CD8-positive, alpha-beta memory T cell (primary cell): ENCODE results near the gene PCNT. TPM values are rescaled to one million over a fixed set of nuclear protein-coding genes. Genes with fewer than 3 reads are reported as not detected.

ENCODE experiments used
- CTCF ChIA-PET: fragments of 350-600 bp; sonication (Branson Sonifier 250); formaldehyde crosslinking; loops from one replicate; lab custom pipeline; 2021; ENCODE audit warnings: antibody characterized with exemption; lab: Charles Lee
- POLR2A ChIA-PET: fragments of 350-600 bp; sonication (Branson Sonifier 250); formaldehyde crosslinking; loops from one replicate; lab custom pipeline; 2021; ENCODE audit warnings: antibody characterized with exemption; lab: Charles Lee
- DNase-seq, 5 donors: peaks; one replicate each; pipeline versions ENCODE4 v3.0.0 to v3.0.0-alpha.2; 2020 to 2022; ENCODE audit warnings: mixed read lengths in 1 of 5
- H3K27ac ChIP-seq: one replicate; pipeline ENCODE4 v1.7.0; 2013; ENCODE audit warnings: low read depth, mild to moderate bottlenecking, low read length, moderate library complexity
- H3K27me3 ChIP-seq: 2 replicates; pipeline ENCODE4 v1.7.0; 2013; ENCODE audit warnings: low read length, mild to moderate bottlenecking; ENCODE audit not compliant: insufficient read depth, poor library complexity, severe bottlenecking
- H3K36me3 ChIP-seq: 2 replicates; pipeline ENCODE4 v1.7.0; 2013; ENCODE audit warnings: mild to moderate bottlenecking, low read length, moderate library complexity; ENCODE audit not compliant: insufficient read depth
- H3K4me1 ChIP-seq: 2 replicates; pipeline ENCODE4 v1.7.0; 2013; ENCODE audit warnings: mild to moderate bottlenecking, low read length, moderate library complexity; ENCODE audit not compliant: insufficient read depth
- H3K4me3 ChIP-seq: 2 replicates; pipeline ENCODE4 v1.7.0; 2013; ENCODE audit warnings: mild to moderate bottlenecking, low read length
- H3K9me3 ChIP-seq: 2 replicates; pipeline ENCODE4 v1.7.0; 2013; ENCODE audit warnings: mild to moderate bottlenecking, low read length
- H3K27ac Mint-ChIP-seq, 8 donors: one replicate each; pipeline ENCODE4 v1.8.0; 2020 to 2021; ENCODE audit warnings: mixed read lengths in 8 of 8, mild to moderate bottlenecking in 6 of 8, inconsistent platforms in 3 of 8, moderate library complexity in 3 of 8
- H3K27me3 Mint-ChIP-seq, 2 donors: one replicate each; pipeline ENCODE4 v1.8.0; 2020 to 2021; ENCODE audit warnings: mixed read lengths in 2 of 2, mild to moderate bottlenecking in 1 of 2, moderate library complexity in 1 of 2
- H3K36me3 Mint-ChIP-seq, 3 donors: one replicate each; pipeline ENCODE4 v1.8.0; 2020 to 2021; ENCODE audit warnings: mixed read lengths in 3 of 3, inconsistent platforms in 1 of 3, mild to moderate bottlenecking in 1 of 3
- H3K4me1 Mint-ChIP-seq, 3 donors: one replicate each; pipeline ENCODE4 v1.8.0; 2020 to 2021; ENCODE audit warnings: mixed read lengths in 3 of 3, inconsistent platforms in 1 of 3, mild to moderate bottlenecking in 1 of 3
- H3K4me3 Mint-ChIP-seq, 7 donors: one replicate each; pipeline ENCODE4 v1.8.0; 2020 to 2021; ENCODE audit warnings: mixed read lengths in 7 of 7, mild to moderate bottlenecking in 6 of 7, moderate library complexity in 4 of 7, inconsistent platforms in 2 of 7
- H3K9me3 Mint-ChIP-seq, 5 donors: one replicate each; pipeline ENCODE4 v1.8.0; 2020 to 2022; ENCODE audit warnings: mixed read lengths in 5 of 5, mild to moderate bottlenecking in 3 of 5, moderate library complexity in 2 of 5, inconsistent platforms in 1 of 5
- polyA plus RNA-seq: library from polyadenylated mRNA; unstranded; fragments of 300-500 nt; fragmentation: Illumina TruSeq; gene quantifications from one replicate; pipeline ENCODE4 v1.2.3, GENCODE V29; 2021
- total RNA-seq, 2 experiments: library from RNA; stranded (reverse); gene quantifications; one replicate each; pipeline ENCODE4 v1.2.3, GENCODE V29; 2021

Gene PCNT
- total RNA-seq (10 to 100 TPM; 54.8 to 60.1 TPM), polyA plus RNA-seq (27.1 TPM)

- no peaks in the 10 kb centered on the region for H3K9me3 ChIP-seq
- Mint-ChIP-seq H3K9me3 (peaks cover 0 to 2% (median 0%) of the 10 kb centered on the region in 5 donors), H3K36me3 (peaks cover 0 to 23% (median 5%) of the 10 kb centered on the region in 3 donors), H3K4me1 (peaks cover 27 to 41% (median 41%) of the 10 kb centered on the region in 3 donors), H3K4me3 (peak within 1 kb of the TSS; percentile 90 to 99 (median 96)), H3K27ac (peak within 1 kb of the TSS; percentile 94 to 99 (median 98)), H3K27me3 (no peaks in the 10 kb centered on the region)
- H3K4me3 ChIP-seq, result peak within 1 kb of the TSS; percentile 95
- H3K4me1 ChIP-seq, result peaks cover 26% of the 10 kb centered on the region
- peaks cover 8% of the 10 kb centered on the region for H3K36me3 ChIP-seq
- ChIA-PET CTCF (no interaction called here), POLR2A (interaction anchor here (1.0 kb wide), 1 partner anchor 108 kb away, joined by 3 read pairs; no protein-coding TSS in a partner anchor)
- H3K27me3 ChIP-seq, result no peaks in the 10 kb centered on the region
- peak; percentile 97 to 99 (median 99) for DNase-seq
- peak within 1 kb of the TSS; percentile 93 for H3K27ac ChIP-seq
Observed at GRCh38 chr21:46323710-46324389, at the start of gene PCNT, which contains the start of gene C21orf58. Gene PCNT (plus strand): TSS chr21:46324156. CDS start chr21:46324229, 73 bp downstream. Gene C21orf58 (minus strand): TSS chr21:46323870. CDS start chr21:46322738, 1,132 bp downstream.

GRCh38 chr21:46274797-46275390, 49.1 kb upstream of the PCNT start:
- peaks cover 19 to 83% (median 27%) of the 10 kb centered on the region in 3 donors for H3K36me3 Mint-ChIP-seq
- H3K27ac ChIP-seq, result no peak overlapping the region

GRCh38 chr21:46284077-46284644, 39.8 kb upstream of the PCNT start:
- DNase-seq, result no peak
- Mint-ChIP-seq H3K27me3 (no peaks in the 10 kb centered on the region), H3K27ac (peak overlapping the region in 4 of 8 donors; percentile 17 to 84 (median 62)), H3K9me3 (no peaks in the 10 kb centered on the region), H3K4me3 (peak overlapping the region; percentile 58 to 95 (median 81)), H3K36me3 (peaks cover 7 to 54% (median 7%) of the 10 kb centered on the region in 3 donors), H3K4me1 (peaks cover 41 to 78% (median 57%) of the 10 kb centered on the region in 3 donors)
- ChIA-PET POLR2A (interaction anchor here (0.7 kb wide), 1 partner anchor 1618 kb away, joined by 3 read pairs; no protein-coding TSS in a partner anchor), CTCF (interaction anchor here (2.7 kb wide), 1 partner anchor 140 kb away, joined by 12 read pairs; no protein-coding TSS in a partner anchor)
- no peaks in the 10 kb centered on the region for H3K9me3 ChIP-seq
- no peak overlapping the region for H3K27ac ChIP-seq
- peaks cover 42% of the 10 kb centered on the region for H3K4me1 ChIP-seq
- peaks cover 32% of the 10 kb centered on the region for H3K36me3 ChIP-seq
- no peaks in the 10 kb centered on the region for H3K27me3 ChIP-seq
- no peak overlapping the region for H3K4me3 ChIP-seq

More at GRCh38 chr21:46274797-46275390, 49.1 kb upstream of the PCNT start:
- H3K27ac Mint-ChIP-seq, result peak overlapping the region in 2 of 8 donors; percentile 43 to 44
- Histone ChIP-seq H3K9me3 (no peaks in the 10 kb centered on the region), H3K4me1 (no peaks in the 10 kb centered on the region), H3K27me3 (no peaks in the 10 kb centered on the region), H3K36me3 (peaks cover 70% of the 10 kb centered on the region), H3K4me3 (no peak overlapping the region)
- peaks cover 13 to 16% (median 14%) of the 10 kb centered on the region in 3 donors for H3K4me1 Mint-ChIP-seq
- ChIA-PET CTCF (interaction anchor here (0.6 to 1.2 kb wide), 2 partner anchors 14 to 16 kb away, joined by 3 to 4 read pairs; no protein-coding TSS in a partner anchor), POLR2A (no interaction called here)
- peaks cover 0 to 2% of the 10 kb centered on the region in 2 donors for H3K27me3 Mint-ChIP-seq
- H3K4me3 Mint-ChIP-seq, result no peak overlapping the region
- H3K9me3 Mint-ChIP-seq, result peaks cover 0 to 2% (median 0%) of the 10 kb centered on the region in 5 donors
- no peak for DNase-seq

GRCh38 chr21:46284733-46285132, 39.2 kb upstream of the PCNT start:
- Mint-ChIP-seq H3K4me3 (peak overlapping the region; percentile 85 to 99 (median 90)), H3K4me1 (peaks cover 38 to 77% (median 59%) of the 10 kb centered on the region in 3 donors), H3K36me3 (peaks cover 4 to 49% (median 7%) of the 10 kb centered on the region in 3 donors), H3K27me3 (no peaks in the 10 kb centered on the region), H3K9me3 (no peaks in the 10 kb centered on the region), H3K27ac (peak overlapping the region in 5 of 8 donors; percentile 50 to 89 (median 84))
- ChIA-PET POLR2A (interaction anchor here (0.9 kb wide), 1 partner anchor 14 kb away, joined by 3 read pairs; no protein-coding TSS in a partner anchor), CTCF (interaction anchor here (2.7 kb wide), 1 partner anchor 141 kb away, joined by 12 read pairs; no protein-coding TSS in a partner anchor)
- H3K4me1 ChIP-seq, result peaks cover 42% of the 10 kb centered on the region
- no peaks in the 10 kb centered on the region for H3K9me3 ChIP-seq
- H3K36me3 ChIP-seq, result peaks cover 27% of the 10 kb centered on the region
- no peaks in the 10 kb centered on the region for H3K27me3 ChIP-seq
- no peak overlapping the region for H3K27ac ChIP-seq
- peak overlapping the region; percentile 69 for H3K4me3 ChIP-seq
- DNase-seq, result no peak

- Histone ChIP-seq H3K27me3 (no peaks in the 10 kb centered on the region), H3K4me1 (peaks cover 42% of the 10 kb centered on the region), H3K4me3 (peak within 1 kb of the TSS; percentile 69), H3K9me3 (no peaks in the 10 kb centered on the region), H3K36me3 (peaks cover 22% of the 10 kb centered on the region), H3K27ac (peak within 1 kb of the TSS; percentile 70)
- peaks cover 5 to 44% (median 7%) of the 10 kb centered on the region in 3 donors for H3K36me3 Mint-ChIP-seq
- H3K4me1 Mint-ChIP-seq, result peaks cover 40 to 74% (median 58%) of the 10 kb centered on the region in 3 donors
- no peaks in the 10 kb centered on the region for H3K27me3 Mint-ChIP-seq
- POLR2A ChIA-PET, result interaction anchor here (0.5 to 0.9 kb wide), 2 partner anchors 13 to 312 kb away, joined by 3 to 8 read pairs; no protein-coding TSS in a partner anchor
- DNase-seq, result no peak
- H3K27ac Mint-ChIP-seq, result peak within 1 kb of the TSS; percentile 74 to 99 (median 98)
- peak within 1 kb of the TSS; percentile 85 to 99 (median 97) for H3K4me3 Mint-ChIP-seq
- no peaks in the 10 kb centered on the region for H3K9me3 Mint-ChIP-seq
- CTCF ChIA-PET, result interaction anchor here (1.0 to 2.7 kb wide), 3 partner anchors 41 to 312 kb away, joined by 3 to 12 read pairs (median 3); a partner anchor contains a TSS
Observed at GRCh38 chr21:46285206-46285661, 38.7 kb upstream of the PCNT start, which contains the start of gene MCM3AP. Gene MCM3AP (minus strand): TSS chr21:46285611. CDS start chr21:46285286, 325 bp downstream.

GRCh38 chr21:46285761-46286647, 38.0 kb upstream of the PCNT start, which contains the start of gene YBEY:
Gene YBEY (plus strand): TSS chr21:46286342. CDS start chr21:46286914, 572 bp downstream.
- H3K4me3 Mint-ChIP-seq, result peak within 1 kb of the TSS; percentile 85 to 99 (median 97)
- Histone ChIP-seq H3K36me3 (peaks cover 17% of the 10 kb centered on the region), H3K27ac (peak within 1 kb of the TSS; percentile 70), H3K4me3 (peak within 1 kb of the TSS; percentile 69), H3K9me3 (no peaks in the 10 kb centered on the region), H3K27me3 (no peaks in the 10 kb centered on the region), H3K4me1 (peaks cover 40% of the 10 kb centered on the region)
- H3K9me3 Mint-ChIP-seq, result no peaks in the 10 kb centered on the region
- H3K27ac Mint-ChIP-seq, result peak within 1 kb of the TSS; percentile 74 to 99 (median 98)
- H3K4me1 Mint-ChIP-seq, result peaks cover 39 to 66% (median 57%) of the 10 kb centered on the region in 3 donors
- POLR2A ChIA-PET, result interaction anchor here (0.5 to 0.9 kb wide), 4 partner anchors 13 to 312 kb away, joined by 3 to 8 read pairs (median 3); no protein-coding TSS in a partner anchor
- CTCF ChIA-PET, result interaction anchor here (1.0 to 2.7 kb wide), 3 partner anchors 40 to 312 kb away, joined by 3 to 12 read pairs (median 3); a partner anchor contains a TSS
- H3K27me3 Mint-ChIP-seq, result no peaks in the 10 kb centered on the region
- peak; percentile 75 to 87 (median 81) for DNase-seq
- peaks cover 5 to 37% (median 7%) of the 10 kb centered on the region in 3 donors for H3K36me3 Mint-ChIP-seq
